Mesodermal cell (in vitro differentiated cells): ENCODE measurements around the gene SPATS2L.

Experiments used
- H3K27ac ChIP-seq: 2 replicates; pipeline ENCODE4 v1.7.0; 2013; ENCODE audit warnings: mild to moderate bottlenecking, low read depth, low read length, moderate library complexity; ENCODE audit not compliant: severe bottlenecking
- H3K36me3 ChIP-seq: 2 replicates; pipeline ENCODE4 v1.7.1; 2013; ENCODE audit warnings: mild to moderate bottlenecking, low read length, moderate library complexity; ENCODE audit not compliant: control insufficient read depth, insufficient read depth
- H3K4me1 ChIP-seq: one replicate; pipeline ENCODE4 v1.7.1; 2013; ENCODE audit warnings: mild to moderate bottlenecking, low read length; ENCODE audit not compliant: insufficient read depth, control insufficient read depth, poor library complexity, severe bottlenecking
- H3K4me3 ChIP-seq: 2 replicates; pipeline ENCODE4 v1.7.0; 2013; ENCODE audit warnings: low read length, control low read depth, mild to moderate bottlenecking; ENCODE audit not compliant: insufficient read depth, poor library complexity, severe bottlenecking; ENCODE audit errors: extremely low read depth
- H3K9me3 ChIP-seq: 2 replicates; pipeline ENCODE4 v1.7.1; 2013; ENCODE audit warnings: mild to moderate bottlenecking, low read length, moderate library complexity; ENCODE audit not compliant: control insufficient read depth
- WGBS, 2 experiments: methylation state at CpG; one replicate each; pipeline ENCODE4 v1.1.5; 2013; ENCODE audit warnings: missing lambda C conversion rate in 2 of 2; ENCODE audit not compliant: insufficient coverage in 2 of 2; 5-methylcytosine and 5-hydroxymethylcytosine counted together

SPATS2L gene

DNA sequence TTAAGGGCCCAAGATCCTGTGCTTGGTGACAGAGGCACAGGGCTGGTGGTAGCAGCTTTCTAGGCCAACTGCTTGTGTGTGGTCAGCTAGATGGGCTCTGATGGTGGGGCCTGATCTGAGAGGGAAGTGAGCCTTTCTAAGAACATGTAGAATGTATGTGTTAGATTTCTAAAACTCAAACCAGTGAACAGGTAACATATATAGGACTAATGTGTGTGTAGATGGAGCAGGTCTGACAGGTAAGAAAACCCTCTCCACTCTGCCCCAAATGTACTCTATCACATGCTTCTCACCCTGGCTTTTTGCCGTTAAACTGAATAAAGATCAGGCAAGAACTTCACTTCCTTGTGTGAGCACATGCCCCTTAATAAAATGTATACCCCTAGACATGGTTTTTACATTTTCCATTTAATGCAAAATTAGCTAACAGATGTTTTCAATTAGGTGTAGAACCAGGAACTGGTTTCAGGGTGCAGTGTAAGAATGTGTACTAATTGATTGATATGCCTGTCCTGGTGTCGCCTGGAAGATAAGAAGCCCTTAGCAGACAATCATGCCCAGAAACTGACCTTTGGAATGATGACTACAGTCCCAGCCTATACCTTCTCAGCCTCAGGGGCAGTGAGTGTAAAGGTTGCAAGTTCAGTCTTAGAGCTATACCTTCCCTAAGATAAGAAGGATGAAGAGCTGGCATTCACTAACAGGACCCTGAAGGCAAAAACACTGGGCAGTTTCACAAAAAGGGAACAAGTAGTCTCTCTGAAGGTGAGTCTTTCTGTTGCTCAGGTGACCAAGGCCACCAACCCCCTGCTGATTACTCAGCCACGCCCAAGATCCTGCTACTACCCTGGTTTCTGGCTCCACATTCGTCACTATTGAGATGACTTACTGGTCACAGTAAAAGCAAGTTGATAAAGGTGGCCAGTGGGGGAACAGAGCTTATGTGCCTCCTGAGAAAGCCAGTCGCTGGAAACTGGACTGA, 71.2 kb downstream of the SPATS2L start:
- WGBS, 2 experiments, result 82 to 97% methylated on average over 2 to 3 of the region's 5 CpGs
- H3K4me3 ChIP-seq, result no peak overlapping the region
- H3K36me3 ChIP-seq, result peaks cover 6% of the 10 kb centered on the region
- no peaks in the 10 kb centered on the region for H3K9me3 ChIP-seq
- H3K27ac ChIP-seq, result peak overlapping the region; percentile 72
- peaks cover 57% of the 10 kb centered on the region for H3K4me1 ChIP-seq

DNA sequence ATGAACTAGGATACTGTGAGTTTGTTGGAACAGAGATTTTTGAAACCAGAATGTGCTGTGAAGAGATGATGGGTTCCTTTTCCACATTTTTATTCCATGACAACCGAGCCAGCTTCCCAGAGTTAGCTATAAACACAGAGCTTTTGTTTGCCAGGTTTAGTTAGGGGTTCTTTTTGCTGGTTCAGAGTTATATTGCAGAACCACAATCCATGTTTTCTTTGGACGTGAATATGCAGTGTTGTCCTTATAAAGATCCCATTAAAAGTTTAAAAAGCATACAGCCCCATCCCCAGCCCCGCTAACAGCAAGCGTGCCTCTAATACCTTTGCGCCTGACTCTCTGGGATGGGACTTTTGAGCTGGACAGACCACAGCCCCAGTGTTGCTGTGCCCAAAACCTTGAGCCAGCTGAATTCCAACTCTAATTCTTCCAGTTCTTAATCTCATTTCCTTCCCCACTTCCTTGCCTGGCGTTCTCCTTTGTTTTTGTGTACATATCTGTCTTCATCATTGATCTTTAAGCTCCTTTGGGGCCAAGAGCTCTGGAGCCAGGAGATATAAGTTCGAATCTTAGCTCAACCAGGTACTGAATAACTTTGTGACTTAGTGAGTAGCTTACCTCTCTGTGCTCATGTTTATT, 72.3 kb downstream of the SPATS2L start:
- Histone ChIP-seq H3K4me1 (peaks cover 61% of the 10 kb centered on the region), H3K4me3 (no peak overlapping the region), H3K9me3 (no peaks in the 10 kb centered on the region), H3K27ac (peak overlapping the region; percentile 72), H3K36me3 (peaks cover 11% of the 10 kb centered on the region)
- 87 to 88% methylated on average over 3 to 4 of the region's 7 CpGs for WGBS, 2 experiments

DNA sequence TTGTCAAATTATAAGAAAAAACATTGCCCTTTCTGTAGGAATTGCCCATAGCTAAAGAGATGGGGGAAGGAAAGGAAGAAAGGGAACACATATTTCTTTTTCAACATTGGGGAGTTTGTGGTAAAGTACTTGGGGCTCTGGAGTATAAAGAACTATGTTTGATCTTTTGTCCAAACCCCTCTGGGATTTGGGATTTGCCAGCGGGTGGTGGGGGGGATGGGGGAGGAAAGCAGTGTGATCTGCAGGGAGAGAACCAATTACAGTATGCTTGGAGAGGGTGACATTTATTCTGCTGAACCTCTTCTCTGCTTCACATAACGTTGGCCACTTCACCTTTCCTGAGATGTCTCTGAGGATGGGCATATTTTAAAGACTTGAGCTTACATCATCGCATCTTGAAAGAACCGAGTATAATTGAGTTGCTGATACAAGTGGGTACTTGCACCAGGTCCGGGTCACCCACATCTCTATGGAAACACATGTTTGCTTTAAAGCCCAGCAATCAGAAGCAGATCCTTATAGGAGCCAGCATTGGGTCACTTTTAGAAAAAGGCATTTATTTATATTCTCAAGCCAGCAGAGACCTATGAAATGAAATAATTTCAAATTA, 73.1 kb downstream of the SPATS2L start:
- Histone ChIP-seq H3K27ac (peak overlapping the region; percentile 72), H3K4me1 (peaks cover 61% of the 10 kb centered on the region), H3K9me3 (no peaks in the 10 kb centered on the region), H3K4me3 (no peak overlapping the region), H3K36me3 (peaks cover 11% of the 10 kb centered on the region)
- WGBS, 2 experiments, result 8% methylated on average over 2 to 5 of the region's 5 CpGs

DNA sequence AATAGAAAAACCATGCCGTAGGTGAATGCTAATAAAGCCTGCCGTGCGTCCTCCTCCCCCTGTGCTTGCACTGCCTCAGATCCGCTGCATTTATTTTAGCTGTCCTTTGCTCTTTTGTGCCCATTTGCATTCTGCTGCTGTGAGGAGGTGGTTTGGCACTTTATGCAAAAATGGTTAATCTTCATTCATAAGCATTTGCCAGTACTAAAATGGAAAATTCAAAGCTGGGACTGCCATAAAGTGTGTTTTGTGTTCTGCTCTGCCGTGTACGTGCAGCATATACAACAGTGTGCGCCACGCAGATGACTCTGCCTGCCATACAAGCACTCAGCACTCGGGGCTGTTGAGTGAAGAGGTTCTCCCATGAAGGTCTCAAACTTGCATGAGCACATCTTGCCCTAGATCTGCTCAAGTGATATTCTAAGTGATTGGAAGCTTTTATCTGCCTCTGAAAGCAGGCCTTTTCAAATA, 73.6 kb downstream of the SPATS2L start:
- H3K27ac ChIP-seq, result peak overlapping the region; percentile 72
- no peaks in the 10 kb centered on the region for H3K9me3 ChIP-seq
- WGBS, 2 experiments, result 24 to 47% methylated on average over 3 to 7 of the region's 9 CpGs
- peaks cover 61% of the 10 kb centered on the region for H3K4me1 ChIP-seq
- H3K4me3 ChIP-seq, result no peak overlapping the region
- H3K36me3 ChIP-seq, result peaks cover 14% of the 10 kb centered on the region

DNA sequence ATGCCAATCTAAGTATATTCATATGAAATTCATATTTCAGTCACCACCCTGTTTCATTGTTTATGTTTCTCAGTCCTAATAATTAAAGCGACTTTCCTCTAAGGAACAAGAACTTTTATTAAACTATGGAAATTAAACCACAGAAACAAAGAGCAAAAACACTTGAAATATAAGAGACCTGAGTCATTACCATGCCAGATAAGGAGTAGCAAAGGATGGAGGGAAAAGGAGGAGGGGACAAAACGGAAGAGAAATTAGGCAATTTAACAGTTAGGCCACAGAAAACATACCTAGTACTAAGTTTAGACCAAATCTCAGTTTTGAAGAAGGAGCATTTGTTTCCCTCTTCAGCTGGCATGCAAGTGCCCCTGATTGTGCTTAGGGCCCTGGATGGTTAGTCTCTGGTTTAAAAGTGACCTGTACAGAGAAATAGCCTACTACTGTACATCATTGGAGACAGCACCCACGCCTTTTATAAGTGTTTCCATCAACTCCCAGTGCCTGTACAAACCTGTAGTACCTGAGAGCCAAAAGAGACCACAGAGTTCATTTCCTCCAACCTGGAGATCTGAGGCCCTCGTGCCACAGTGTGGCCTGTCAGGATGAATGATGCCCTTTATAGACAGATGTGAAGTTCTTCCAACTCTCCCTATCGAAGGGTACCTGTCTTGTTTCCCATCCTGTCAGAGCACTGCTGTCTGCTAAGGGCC, 74.5 kb downstream of the SPATS2L start:
- Histone ChIP-seq H3K4me1 (peaks cover 61% of the 10 kb centered on the region), H3K4me3 (no peak overlapping the region), H3K9me3 (no peaks in the 10 kb centered on the region), H3K36me3 (peaks cover 18% of the 10 kb centered on the region), H3K27ac (peak overlapping the region; percentile 72)
- WGBS, 2 experiments, result 94% methylated on average over 2 to 3 of the region's 5 CpGs

DNA sequence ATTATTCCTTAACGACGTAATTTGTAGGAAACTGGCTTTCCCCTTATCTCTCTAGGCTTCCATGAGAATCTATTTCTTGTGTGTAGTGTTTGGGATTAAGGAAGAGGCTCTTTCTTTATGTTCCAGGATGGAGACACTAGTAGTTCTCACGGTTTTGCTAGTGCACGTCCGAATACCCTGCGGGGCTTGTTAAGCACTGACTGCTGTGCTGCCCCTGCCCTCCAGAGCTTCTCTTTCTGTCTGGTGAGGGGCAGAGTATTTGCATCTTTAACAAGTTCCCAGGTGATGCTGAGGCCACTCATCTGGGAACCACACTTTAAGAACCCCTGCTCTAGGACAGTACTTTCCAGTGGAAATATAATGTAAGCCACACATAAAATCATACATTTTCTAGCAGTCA, 76.4 kb downstream of the SPATS2L start:
- Histone ChIP-seq H3K4me3 (no peak overlapping the region), H3K36me3 (peaks cover 28% of the 10 kb centered on the region), H3K4me1 (peaks cover 45% of the 10 kb centered on the region), H3K9me3 (no peaks in the 10 kb centered on the region), H3K27ac (no peak overlapping the region)
- WGBS, 2 experiments, result 46 to 60% methylated on average over 1 to 4 of the region's 6 CpGs

DNA sequence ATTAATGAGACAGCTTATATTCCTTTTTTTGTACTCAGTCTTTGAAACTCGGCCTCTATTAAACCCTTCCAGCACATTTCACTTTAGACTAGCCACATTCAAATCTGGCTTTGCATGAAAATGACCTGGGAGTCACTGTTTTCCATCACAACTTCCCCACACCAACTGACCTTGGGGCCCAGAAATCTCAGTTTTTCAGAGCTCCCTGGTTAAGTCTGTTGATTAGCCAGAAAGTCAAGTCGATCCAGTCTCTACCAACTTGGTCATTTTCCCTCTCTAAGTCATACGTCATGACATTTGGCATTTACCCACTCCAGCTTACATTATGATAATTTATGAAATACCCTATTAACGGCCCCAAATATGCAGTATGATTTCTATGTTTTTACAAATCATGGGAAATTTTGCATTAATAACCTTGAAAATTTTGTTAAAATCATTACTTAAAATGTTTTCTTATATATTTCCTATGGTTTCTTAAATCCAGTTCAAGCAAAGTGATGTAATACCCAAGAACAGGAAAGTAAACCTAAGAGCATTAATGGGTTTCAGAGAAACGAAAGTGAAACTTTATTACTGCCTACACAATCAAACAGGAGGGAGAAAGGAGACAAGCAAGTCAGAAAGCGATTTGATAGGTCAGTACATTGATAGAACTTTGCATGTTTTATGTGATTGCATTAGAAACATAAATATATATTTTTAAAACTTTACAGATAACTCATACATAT, 77.1 kb downstream of the SPATS2L start:
- Histone ChIP-seq H3K4me3 (no peak overlapping the region), H3K36me3 (peaks cover 34% of the 10 kb centered on the region), H3K27ac (no peak overlapping the region), H3K4me1 (peaks cover 38% of the 10 kb centered on the region), H3K9me3 (no peaks in the 10 kb centered on the region)
- 62 to 81% methylated on average over 2 to 3 of the region's 6 CpGs for WGBS, 2 experiments

DNA sequence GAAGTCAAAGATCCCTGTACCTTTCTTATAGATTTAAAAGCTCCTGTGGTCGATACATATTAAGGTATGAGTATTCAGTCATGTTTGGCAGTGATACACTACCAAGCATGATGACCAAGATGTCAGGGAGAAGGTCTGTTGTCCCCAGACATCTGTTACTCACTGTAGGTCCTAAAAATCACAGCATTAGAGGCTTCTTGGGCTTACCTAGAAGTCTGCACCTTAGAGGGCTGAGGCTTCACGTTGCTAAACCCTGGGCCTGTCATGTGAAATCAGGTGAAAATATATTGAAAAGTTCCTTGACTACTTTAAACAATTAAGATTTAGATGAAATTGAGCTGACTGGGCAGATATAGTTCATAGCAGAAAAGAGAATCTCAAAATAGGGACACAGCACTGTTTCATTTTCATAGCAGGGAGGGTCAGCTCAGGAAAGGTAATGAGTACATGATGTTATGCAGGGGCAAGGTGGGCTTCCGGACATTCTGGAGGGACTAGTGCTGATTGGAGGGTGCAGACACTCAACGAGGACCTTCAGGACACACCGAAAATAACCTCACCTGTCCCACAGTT, 78.7 kb downstream of the SPATS2L start:
- Histone ChIP-seq H3K36me3 (peaks cover 47% of the 10 kb centered on the region), H3K4me3 (no peak overlapping the region), H3K9me3 (no peaks in the 10 kb centered on the region), H3K27ac (no peak overlapping the region), H3K4me1 (peaks cover 22% of the 10 kb centered on the region)
- 100% methylated on average over 1 of the region's 5 CpGs; no CpG with 5 or more reads in 1 of the 2 experiments for WGBS, 2 experiments

DNA sequence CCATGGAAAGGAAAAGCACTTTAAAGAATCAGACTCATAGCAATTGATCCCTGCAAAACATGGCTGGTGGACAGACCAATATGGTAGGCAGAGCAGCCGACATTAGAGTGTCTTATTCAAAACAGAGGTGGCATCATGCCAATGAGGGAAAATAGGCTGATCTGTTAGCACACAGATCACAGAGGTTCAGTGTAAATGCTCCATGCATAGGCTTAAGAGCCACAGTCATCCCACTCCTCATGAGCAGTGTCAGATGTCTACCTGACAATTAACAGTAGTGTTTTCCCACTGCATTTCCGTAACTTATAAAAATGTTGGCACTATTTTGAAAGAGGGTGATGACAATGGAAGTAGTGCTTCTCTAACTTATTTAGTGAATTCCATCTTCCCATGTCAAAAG, 86.7 kb downstream of the SPATS2L start:
- Histone ChIP-seq H3K4me1 (peaks cover 15% of the 10 kb centered on the region), H3K36me3 (peaks cover 48% of the 10 kb centered on the region), H3K9me3 (no peaks in the 10 kb centered on the region), H3K4me3 (no peak overlapping the region), H3K27ac (no peak overlapping the region)
- 78 to 89% methylated on average over 1 of the region's 2 CpGs for WGBS, 2 experiments
